Measurements from ENCODE around the gene GNG12. TPM values are rescaled to one million over a fixed set of nuclear protein-coding genes. Genes with fewer than 3 reads are reported as not detected.

GNG12 gene
- total RNA-seq, 1 experiment from 2014 or later = 66.1 TPM

DNA sequence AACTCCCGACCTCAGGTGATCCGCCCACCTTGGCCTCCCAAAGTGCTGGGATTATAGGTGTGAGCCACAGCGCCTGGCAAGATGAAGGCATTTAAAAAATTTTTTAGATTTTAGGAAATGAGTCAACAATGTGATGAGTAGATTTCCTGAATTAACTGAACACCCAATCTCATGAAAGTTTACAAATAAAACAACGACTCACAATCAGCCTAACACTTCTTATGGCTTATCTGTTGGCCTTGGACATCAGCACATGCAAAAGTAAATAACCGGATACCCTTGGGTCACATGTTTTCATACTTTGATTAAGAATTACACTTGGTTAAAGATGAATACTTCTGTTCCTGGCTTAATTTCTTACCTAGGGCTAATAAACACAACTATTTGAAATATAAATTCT, 3.0 kb downstream of the GNG12 start:
- peak; percentile 52 for DNase-seq

DNA sequence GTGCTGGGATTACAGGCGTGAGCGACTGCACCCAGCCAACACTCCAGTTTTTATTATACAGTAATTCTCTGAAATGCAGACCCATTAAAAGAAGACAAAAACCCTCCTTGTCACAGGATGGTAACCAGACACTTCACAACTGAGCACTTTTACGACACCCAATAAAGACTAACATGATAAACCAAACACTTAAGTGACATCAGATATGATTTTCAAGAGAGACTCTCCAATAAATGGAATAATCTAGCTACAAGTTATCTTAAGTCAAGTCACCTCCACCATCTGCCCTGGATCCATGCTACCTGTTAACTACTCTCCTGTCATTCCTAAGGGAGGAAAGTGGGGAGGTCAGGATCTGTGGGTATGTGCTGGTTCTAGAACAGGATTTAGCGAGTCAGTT, 5.6 kb downstream of the GNG12 start:
- no peak for ATAC-seq
- Histone ChIP-seq H3K79me2 (ENCODE audit: low read length) (peaks cover 97% of the 10 kb centered on the region), H3K9me2 (replicated peaks; ENCODE audit: low read length) (no peaks in the 10 kb centered on the region), H4K20me1 (ENCODE audit: low read length) (peaks cover 11% of the 10 kb centered on the region; the same call in 1 of the 2 replicates), H3K4me1 (ENCODE audit: insufficient read depth, low read length) (peaks cover 15% of the 10 kb centered on the region), H3K36me3 (ENCODE audit: low read depth, low read length) (peaks cover 10% of the 10 kb centered on the region; the same call in 1 of the 2 replicates), H3K9me3 (ENCODE audit: low read length) (no peaks in the 10 kb centered on the region), H3K4me3 (ENCODE audit: low read length) (no peak overlapping the region), H3K27ac (ENCODE audit: low read length) (no peak overlapping the region), H3K9ac (ENCODE audit: low read length) (no peak overlapping the region), H2AFZ (ENCODE audit: low read length) (no peak overlapping the region), H3F3A (ENCODE audit: low read length, unreplicated experiment) (no peaks in the 10 kb centered on the region), H3K4me2 (ENCODE audit: low read length) (no peak overlapping the region), H3K27me3 (ENCODE audit: low read length) (no peaks in the 10 kb centered on the region)
- ChIA-PET POLR2A (ENCODE audit: unreplicated experiment) (no interaction called here), CTCF (interaction anchor here (0.7 kb wide), 1 partner anchor 62 kb away, joined by 7 read pairs; no protein-coding TSS in a partner anchor)
- BruUV-seq (replicated peaks) = no TSS peak
- intact Hi-C loops (cut with micrococcal nuclease) = no loop called here
- TF ChIP-seq EZH2phosphoT487 (IDR thresholded peaks at IDR 0.05; ENCODE audit: borderline replicate concordance, low read length) (no peak), EZH2 (IDR thresholded peaks at IDR 0.05; ENCODE audit: low read length, unreplicated experiment) (no peak)
- TF ChIP-seq, protein P1, sequence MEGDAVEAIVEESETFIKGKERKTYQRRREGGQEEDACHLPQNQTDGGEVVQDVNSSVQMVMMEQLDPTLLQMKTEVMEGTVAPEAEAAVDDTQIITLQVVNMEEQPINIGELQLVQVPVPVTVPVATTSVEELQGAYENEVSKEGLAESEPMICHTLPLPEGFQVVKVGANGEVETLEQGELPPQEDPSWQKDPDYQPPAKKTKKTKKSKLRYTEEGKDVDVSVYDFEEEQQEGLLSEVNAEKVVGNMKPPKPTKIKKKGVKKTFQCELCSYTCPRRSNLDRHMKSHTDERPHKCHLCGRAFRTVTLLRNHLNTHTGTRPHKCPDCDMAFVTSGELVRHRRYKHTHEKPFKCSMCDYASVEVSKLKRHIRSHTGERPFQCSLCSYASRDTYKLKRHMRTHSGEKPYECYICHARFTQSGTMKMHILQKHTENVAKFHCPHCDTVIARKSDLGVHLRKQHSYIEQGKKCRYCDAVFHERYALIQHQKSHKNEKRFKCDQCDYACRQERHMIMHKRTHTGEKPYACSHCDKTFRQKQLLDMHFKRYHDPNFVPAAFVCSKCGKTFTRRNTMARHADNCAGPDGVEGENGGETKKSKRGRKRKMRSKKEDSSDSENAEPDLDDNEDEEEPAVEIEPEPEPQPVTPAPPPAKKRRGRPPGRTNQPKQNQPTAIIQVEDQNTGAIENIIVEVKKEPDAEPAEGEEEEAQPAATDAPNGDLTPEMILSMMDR (conservative IDR thresholded peaks at IDR 0.05; ENCODE audit: low read depth, low read length) = no peak
- no peak for DNase-seq

More for the DNA sequence above, 3.0 kb downstream of the GNG12 start:
- TF ChIP-seq, protein P1 (conservative IDR thresholded peaks at IDR 0.05; ENCODE audit: low read depth, low read length) = no peak
- TF ChIP-seq EZH2phosphoT487 (IDR thresholded peaks at IDR 0.05; ENCODE audit: borderline replicate concordance, low read length) (no peak), EZH2 (IDR thresholded peaks at IDR 0.05; ENCODE audit: low read length, unreplicated experiment) (no peak)
- Histone ChIP-seq H3K9me3 (ENCODE audit: low read length) (no peaks in the 10 kb centered on the region), H4K20me1 (ENCODE audit: low read length) (peaks cover 5% of the 10 kb centered on the region; the same call in 1 of the 2 replicates), H3K9me2 (replicated peaks; ENCODE audit: low read length) (no peaks in the 10 kb centered on the region), H3F3A (ENCODE audit: low read length, unreplicated experiment) (no peaks in the 10 kb centered on the region), H2AFZ (ENCODE audit: low read length) (no peak overlapping the region), H3K27ac (ENCODE audit: low read length) (no peak overlapping the region), H3K9ac (ENCODE audit: low read length) (no peak overlapping the region), H3K36me3 (ENCODE audit: low read depth, low read length) (peaks cover 8% of the 10 kb centered on the region; the same call in 1 of the 2 replicates), H3K27me3 (ENCODE audit: low read length) (no peaks in the 10 kb centered on the region), H3K4me2 (ENCODE audit: low read length) (peak overlapping the region; percentile 93), H3K79me2 (ENCODE audit: low read length) (peaks cover 73% of the 10 kb centered on the region), H3K4me1 (ENCODE audit: insufficient read depth, low read length) (peaks cover 21% of the 10 kb centered on the region), H3K4me3 (ENCODE audit: low read length) (peak overlapping the region; percentile 84)
- no TSS peak for BruUV-seq (replicated peaks)
- POLR2A ChIA-PET (ENCODE audit: unreplicated experiment) = no interaction called here
- CTCF ChIA-PET = interaction anchor here (0.5 to 1.1 kb wide), 4 partner anchors 59 to 298 kb away, joined by 3 to 13 read pairs (median 6); no protein-coding TSS in a partner anchor
- intact Hi-C loops (cut with micrococcal nuclease) = loop anchor here (5.0 kb wide), 3 partner anchors 273 to 552 kb away; no protein-coding TSS in a partner anchor
- no peak for ATAC-seq

DNA sequence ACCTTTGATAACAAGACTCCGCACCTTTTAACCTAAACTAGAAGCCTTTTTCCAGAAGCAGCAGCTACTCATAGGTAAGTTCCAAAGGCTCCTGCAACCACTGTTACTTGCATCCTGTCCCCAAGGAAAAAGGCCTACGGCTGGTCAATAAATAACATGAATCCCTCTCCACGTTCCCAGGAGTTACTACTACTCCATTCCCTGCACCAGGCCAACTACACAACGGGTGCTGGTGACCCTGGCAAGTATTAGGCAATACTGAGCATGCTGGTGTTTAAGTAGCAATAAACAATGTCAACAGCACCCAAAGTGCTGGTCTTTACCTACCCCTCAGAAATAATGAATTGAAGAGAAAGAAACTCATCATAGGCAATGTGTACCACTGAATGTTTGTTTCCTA, 7.7 kb downstream of the GNG12 start:
- TF ChIP-seq EZH2 (IDR thresholded peaks at IDR 0.05; ENCODE audit: low read length, unreplicated experiment) = no peak
- TF ChIP-seq EZH2phosphoT487 (IDR thresholded peaks at IDR 0.05; ENCODE audit: borderline replicate concordance, low read length) = no peak
- TF ChIP-seq, protein P1 (conservative IDR thresholded peaks at IDR 0.05; ENCODE audit: low read depth, low read length) = no peak
- Histone ChIP-seq H3K4me3 (ENCODE audit: low read length) (no peak overlapping the region), H3K27me3 (ENCODE audit: low read length) (no peaks in the 10 kb centered on the region), H3K79me2 (ENCODE audit: low read length) (peaks cover 91% of the 10 kb centered on the region), H2AFZ (ENCODE audit: low read length) (no peak overlapping the region), H3K36me3 (ENCODE audit: low read depth, low read length) (peaks cover 10% of the 10 kb centered on the region; the same call in 1 of the 2 replicates), H3K9me3 (ENCODE audit: low read length) (no peaks in the 10 kb centered on the region), H4K20me1 (ENCODE audit: low read length) (peaks cover 11% of the 10 kb centered on the region; the same call in 1 of the 2 replicates), H3K9me2 (replicated peaks; ENCODE audit: low read length) (no peaks in the 10 kb centered on the region), H3K4me2 (ENCODE audit: low read length) (no peak overlapping the region), H3K9ac (ENCODE audit: low read length) (no peak overlapping the region), H3K4me1 (ENCODE audit: insufficient read depth, low read length) (peaks cover 7% of the 10 kb centered on the region), H3F3A (ENCODE audit: low read length, unreplicated experiment) (no peaks in the 10 kb centered on the region), H3K27ac (ENCODE audit: low read length) (no peak overlapping the region)
- intact Hi-C loops (cut with micrococcal nuclease) = no loop called here
- BruUV-seq (replicated peaks) = no TSS peak
- DNase-seq = no peak
- CTCF ChIA-PET = no interaction called here
- no peak for ATAC-seq
- POLR2A ChIA-PET (ENCODE audit: unreplicated experiment) = no interaction called here
